GM21619 (cell line): ENCODE data around the gene STK32B.

ENCODE experiments used
- ATAC-seq: cut with Tn5 transposase; IDR thresholded peaks from one replicate; pipeline ENCODE4 v1.9.1; 2021; ENCODE audit not compliant: unreplicated experiment

Gene STK32B

DNA sequence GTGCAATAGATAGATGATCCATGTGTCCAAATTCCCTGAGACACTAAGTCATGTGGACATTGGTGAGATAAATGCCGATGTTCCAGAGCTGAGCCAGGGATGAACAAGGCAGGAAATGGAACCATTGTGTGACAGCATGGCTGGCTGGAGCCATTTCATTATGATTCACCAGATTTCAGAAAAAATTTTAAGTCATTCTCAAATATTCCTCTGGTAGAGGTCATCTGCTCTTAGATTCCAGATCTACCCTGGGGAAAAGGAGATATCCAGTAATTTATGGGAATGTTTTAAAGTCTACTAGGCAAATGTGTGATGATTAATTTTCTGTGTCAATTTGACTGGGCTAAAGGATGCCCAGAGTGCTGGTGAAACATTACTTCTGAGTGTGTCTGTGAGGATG is 287.3 kb downstream of the STK32B start:
- no peak for ATAC-seq

DNA sequence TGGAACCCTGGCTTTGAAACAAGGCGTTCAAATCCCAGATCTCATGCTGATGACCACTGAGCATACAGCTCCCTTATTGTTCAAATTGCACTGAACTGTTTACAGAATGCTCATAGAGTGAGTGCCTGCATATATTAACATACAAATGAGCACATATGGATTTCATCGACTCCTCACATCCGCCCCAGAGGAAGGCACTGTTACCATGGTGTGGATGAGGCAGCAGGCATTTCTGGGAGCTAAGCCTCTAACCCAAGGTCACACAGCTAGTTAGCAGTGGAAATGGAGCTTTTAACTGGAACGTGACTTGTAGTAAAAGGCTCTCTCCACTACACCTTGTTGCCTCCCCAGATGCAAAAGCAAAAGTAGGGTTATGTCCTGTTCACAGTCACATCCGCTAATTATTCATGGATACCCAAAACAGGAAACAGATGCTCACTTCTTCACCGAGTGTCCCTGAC is 289.7 kb downstream of the STK32B start:
- no peak for ATAC-seq

DNA sequence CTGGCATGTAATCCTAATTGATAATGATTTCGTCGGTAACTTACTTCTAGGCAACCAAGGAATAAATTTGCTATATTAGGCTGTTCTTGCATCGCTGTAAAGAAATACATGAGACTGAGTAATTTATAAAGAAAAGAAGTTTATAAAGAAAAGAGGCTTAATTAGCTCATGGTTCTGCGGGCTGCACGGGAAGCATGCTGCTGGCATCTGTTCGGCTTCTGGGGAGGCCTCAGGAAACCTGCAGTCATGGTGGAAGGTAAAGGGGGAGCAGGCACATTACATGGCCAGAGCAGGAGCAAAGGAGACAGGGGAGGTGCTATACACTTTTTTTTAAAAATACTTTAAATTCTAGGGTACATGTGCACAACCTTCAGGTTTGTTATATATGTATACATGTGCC is 290.2 kb downstream of the STK32B start:
- no peak for ATAC-seq

DNA sequence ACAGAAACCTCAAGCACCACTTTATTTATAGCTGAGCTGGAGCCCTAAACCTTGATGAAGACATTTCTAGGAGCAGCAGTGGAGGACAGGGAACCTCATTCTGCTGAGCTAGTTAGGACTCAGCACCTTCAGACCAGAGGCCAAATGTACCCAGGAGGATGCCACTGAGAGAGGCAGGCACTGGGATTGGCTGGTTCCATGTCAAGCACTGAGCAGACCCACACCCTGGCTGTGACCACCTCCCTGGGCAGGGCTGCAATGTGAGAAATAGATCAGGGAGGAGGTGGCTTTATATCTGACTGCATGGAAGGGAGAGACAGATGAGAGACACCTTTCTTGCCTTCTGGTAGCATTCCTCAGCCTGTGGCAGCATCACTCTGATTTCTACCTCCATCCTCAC is 304.6 kb downstream of the STK32B start:
- no peak for ATAC-seq

DNA sequence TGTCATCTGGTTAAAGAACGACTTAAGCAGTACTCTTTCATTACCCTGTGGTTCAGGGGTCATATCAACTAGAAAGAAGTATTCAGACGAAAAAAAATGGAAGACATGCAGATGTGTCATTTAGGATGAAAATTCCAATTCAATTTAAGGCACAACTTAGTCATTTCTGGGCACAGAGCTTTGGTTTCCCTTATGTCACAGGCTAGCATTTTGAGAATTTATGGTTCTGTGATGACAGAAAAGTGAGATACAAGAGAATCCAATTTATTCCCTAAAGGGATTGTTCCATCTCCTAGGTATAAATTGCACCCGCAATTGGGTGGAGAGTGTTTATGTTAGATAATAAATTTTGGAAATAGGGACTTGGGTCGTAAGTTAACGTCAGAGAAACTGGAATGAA is 306.6 kb downstream of the STK32B start:
- ATAC-seq, result no peak

DNA sequence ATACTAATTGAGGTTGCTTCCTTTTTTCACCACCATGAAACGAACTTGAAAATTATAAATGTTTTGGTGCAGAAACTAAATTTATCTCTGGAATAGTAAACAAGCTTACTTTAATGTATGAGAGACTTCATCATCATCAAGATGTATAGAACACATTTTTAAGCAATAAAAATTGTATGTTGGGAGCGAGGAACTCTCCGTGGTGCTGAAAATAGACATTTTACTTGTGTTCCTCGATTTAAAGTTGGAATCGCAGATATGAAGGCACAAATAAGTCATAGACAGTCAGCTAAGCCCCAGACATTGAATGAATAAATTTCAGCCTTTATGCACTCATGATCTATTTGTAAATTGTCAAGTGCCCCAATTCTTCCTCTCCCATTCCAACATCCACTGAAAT is 310.7 kb downstream of the STK32B start:
- ATAC-seq, result no peak

DNA sequence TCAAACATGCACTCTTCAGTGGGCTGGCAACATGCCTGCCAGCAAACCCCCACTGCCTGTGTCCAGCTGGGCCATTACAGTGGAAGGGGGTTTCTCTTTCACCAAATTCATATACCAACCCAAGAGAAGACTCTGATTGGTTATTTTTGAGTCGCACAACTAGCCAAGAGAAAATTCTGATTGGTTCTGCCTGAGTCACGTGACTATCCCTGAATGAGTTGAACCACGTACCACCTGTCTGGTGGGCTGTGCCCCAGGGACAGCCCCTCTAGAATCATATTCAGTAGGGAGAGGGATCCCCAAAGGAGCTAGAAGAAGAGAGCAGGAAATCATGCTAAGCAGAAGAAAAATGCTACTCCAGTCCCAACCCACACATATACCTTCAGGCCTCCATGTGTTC is 313.1 kb downstream of the STK32B start:
- no peak for ATAC-seq

DNA sequence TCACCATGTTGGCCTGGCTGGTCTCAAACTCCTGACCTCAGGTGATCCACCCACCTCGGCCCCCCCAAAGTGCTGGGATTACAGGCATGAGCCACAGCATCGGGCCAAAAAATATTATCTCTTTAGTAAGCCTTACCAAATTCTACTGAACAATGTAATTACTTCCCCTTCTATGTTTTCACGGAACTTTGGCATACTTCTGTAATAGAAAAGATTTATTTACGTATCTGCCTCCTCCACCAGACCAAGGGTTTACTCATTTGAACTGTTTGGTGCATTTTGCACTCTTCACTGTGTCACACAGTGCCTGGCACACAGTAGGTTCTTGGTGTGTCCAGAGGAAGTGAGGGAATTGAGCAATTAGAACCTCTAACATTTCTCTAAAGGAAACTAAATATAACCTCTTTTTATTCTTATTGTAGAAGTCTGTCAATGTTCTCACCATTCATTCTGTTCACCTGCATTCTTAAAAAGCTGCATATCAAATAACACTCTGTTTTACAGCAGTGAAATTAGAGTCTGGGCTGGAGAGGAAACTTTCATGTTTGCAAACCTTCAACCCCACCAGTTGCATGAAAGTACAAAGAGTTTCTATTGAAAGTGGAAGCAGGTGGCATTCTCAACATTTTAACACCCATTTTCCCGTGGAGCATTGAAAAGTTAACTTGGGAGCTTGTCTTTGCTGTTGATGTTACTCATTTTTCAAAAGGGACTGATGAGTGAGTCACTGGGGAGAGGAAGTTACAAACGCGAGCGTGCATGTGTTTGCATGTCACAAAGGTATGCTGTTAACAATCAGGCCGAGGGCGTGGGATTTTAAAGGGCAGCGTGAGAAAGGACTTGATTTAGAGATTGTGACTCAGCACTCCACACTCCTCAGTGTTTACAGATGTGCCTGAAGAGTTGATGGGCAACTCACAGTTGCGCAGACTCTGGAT is 314.1 kb downstream of the STK32B start:
- ATAC-seq, result no peak

DNA sequence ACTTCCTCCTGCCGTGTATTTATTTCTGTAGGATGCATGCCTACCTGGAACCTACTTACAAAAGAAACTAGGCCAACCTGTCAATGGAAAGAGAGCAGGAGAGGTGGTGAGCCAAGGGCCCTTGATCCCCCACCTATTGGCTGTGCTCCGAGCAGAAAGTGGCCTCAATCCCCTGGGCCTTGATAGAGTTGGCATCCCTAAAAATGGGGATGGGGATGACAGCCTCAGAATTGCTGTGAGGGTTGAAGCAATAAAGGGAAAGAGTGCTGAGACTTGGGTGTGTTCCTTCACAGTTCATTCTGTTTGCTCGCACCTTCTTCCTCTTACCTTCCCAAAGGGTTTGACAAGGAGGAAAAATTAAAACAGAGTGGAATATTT is 314.7 kb downstream of the STK32B start:
- no peak for ATAC-seq

DNA sequence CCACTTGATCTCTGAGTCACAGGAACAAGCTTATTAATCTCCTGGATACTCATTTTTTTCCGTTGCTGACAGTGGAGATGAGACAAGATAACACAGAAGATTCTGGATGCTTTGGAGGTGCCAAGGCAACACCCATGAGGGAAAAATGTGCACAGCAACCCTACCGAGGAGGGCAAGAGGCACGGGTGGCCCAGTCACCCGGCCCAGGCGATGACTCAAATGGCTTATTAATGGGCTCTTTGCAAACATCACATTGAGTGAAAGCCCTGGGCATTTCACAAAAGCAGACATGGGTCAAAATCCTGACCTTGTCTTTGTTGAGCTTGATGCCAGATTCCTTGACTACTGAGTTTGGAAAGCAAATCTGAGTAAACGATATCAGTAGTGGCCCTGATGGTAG is 315.1 kb downstream of the STK32B start:
- no peak for ATAC-seq

DNA sequence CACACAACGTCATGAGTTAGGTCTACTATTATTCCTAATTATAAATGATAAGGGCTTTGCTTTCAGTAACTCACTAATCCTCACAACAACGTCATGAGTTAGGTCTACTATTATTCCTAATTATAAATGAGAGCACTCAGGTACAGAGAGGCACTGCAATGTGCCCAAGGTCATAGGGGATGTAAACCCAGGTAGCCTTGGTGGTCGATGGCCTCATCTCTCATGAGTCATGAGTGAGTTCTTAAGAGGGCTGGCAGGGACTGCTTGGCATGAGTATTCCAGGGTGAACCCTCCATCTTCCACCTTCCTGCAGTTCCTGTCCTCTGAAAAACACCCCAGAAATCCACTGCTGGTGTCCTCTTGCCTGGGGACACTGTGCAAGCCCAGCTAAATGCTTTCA is 317.1 kb downstream of the STK32B start:
- ATAC-seq, result no peak

DNA sequence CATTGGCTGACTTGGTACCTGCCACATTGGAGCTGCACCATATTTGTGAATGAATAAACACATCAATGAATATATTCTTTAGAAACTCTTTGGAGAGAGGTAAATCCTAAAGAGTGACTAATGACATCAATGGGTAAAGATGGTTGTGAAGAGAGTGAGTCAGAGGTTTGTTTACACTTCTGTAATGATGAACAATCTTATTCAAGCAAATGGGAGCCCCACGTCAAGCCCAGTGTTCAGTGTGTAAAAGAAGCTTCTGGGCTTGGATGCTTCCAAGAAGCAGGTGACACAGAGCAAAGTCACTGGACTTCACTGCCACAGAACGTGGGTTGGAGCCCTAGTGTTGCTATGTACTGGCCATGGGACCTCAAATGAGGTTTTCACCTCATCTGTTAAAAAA is 319.0 kb downstream of the STK32B start:
- ATAC-seq, result no peak

DNA sequence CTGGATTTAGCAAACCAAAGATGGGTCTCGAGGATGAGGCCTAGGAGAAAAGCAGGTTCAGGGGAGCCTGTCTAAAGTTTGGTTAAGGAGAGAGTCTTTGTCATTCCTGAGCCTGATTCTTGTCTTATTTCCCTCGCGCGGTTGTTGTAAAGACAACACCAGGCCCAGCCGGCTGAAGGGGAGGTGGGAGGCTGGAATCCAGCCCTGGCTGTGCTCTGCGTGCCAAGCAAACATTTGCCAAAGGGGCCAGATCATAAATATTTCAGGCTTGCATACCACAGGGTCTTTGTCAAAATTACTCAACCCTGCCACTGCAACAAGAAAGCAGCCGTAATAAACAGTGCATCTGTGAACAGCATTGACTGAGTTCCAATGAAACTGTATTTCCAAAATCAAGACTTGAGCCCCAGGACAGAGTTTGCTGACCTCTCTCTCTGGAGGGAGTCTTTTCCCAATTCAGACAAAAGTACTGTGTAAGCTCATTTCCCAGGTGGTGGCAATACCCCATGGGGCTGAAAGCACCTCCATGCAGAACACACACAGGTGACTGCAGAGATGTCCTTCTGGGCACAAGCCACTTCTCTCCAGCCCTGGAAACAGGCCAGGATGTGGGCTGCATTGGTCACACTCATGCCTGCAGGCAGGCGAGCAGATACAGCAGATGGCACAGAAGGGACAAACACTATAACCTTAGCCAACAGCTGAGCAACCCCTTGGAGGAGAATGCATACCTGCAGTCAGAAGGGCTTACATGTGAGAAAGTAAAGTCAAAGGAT is 320.3 kb downstream of the STK32B start:
- ATAC-seq, result no peak

DNA sequence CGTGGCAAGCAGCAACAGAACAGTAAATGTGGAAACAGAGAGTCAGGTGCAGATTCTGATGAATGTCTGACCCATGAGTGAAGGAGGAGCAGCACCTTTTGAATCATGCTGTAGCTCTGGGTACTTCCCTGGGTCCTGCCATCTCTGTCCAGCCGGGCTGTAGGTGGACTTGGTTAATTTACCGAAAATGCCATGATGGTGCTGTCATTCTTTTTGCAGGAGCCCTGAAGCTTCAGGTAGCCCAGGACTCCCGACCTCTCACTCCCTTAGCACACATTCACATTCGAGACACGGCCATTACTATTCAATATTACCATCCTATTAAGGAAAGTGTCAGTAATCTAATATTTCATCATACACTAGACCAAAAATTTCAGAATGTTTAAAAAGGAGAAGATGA is 320.9 kb downstream of the STK32B start:
- ATAC-seq, result no peak

DNA sequence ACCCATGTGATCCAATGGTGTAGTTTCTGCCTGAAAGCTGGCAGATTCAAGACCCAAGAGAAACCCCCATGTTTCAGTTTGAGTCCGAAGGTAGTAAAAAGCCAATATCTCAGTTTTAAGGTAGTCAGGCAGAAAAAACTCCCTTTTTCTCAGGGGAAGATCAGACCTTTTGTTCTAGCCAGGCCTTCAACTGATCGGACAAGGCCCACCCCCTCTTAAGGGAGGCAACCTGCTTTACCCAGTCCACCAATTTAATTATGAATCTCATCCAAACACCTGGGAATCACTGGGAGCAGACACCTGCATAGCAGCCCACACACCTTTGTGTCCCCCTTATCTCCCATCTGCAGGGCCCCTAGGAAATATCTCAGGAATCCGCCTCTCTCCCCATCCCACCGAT is 322.0 kb downstream of the STK32B start:
- no peak for ATAC-seq

DNA sequence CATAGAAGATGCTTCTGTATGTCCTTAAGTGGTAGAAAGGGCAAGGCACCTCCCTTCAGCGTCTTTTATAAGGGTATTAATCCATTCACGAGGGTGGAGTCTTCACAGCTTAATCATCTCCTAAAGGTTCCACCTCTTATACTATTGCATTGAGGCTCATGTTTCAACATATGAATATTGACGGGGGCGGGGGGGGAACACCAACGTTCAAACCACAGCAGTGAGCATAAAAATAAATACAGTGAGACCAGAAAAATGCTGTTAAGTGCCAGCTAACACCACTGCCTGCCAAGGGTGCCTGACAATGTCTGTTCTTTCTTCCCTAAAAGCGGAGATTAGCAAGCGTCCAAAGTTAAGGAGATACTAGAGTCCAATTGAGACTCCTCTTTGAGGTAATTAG is 323.3 kb downstream of the STK32B start:
- no peak for ATAC-seq

DNA sequence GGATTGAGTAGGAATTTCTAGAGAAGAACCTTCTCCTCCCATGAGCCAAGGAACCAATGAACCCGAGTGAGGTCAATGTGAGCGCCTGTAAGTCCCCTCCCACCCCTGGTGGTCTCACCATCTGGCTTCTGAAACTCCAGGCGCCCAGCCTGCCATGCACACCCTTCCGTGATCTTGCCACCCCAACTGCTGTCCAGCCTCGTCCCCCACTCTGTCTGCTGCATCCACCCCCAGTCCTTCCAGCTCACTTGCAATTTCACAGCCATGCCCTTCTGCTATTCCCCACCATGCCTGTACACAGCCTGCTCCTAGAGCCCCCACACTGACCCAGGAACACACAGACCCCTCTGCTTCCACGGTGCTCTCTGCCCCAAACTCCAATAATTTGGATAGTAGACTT is 323.7 kb downstream of the STK32B start:
- no peak for ATAC-seq

DNA sequence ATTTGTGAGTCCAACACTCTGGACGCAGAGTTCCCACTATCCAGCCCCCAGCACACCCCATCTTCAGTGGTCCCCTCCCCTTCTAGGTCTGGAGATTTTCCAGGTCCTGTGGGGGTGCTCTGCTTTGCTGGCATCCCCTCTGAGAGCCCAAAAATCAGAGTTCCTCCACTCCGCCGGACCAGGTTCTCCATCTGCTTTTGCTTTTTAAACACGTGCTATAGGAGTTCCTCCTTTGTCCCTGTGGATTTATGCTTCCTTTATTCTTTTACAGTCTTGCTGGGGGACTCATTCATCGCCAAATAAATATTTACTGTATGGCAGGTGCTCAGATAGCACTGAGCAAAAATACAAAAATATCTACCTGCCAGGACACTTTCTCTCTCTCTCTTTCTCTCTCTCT is 324.7 kb downstream of the STK32B start:
- no peak for ATAC-seq

DNA sequence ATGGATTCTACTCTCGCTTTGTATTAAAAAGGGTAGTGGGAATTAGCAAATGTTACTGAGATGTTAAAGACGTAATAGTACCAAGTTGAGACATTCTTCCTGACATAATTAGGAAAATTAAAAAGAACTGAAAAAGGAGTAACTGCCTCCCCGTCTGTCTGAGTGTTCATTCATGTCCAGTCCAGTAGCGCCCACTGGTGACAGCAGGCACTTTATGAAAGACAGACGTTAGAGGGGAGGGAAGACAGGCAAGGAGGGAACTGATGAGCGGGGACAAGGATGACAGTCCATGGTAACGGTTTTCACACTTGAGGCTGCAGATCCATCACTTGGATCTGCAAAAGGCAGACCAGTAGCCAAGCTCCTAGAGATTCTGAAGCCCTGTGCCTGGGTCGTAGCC is 326.7 kb downstream of the STK32B start:
- ATAC-seq, result no peak

DNA sequence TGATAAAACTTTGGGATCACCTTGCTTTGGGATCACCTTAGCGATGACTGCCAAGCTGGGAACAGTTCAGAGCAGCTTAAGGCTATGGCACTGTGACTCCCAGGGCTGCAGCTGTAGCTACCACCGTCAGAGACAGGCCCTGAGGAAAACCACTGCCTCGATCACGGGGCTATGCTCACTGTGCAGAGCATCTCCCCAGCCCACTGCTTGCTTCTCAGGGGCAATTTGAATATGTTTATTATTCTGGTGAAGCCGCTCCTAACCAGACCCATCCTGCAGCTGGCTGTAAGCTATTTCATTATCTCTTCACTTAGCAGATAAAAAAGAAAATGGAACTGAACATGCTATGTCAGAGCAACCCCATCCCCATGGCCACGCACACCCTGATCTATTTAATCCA is 328.6 kb downstream of the STK32B start:
- ATAC-seq, result no peak

DNA sequence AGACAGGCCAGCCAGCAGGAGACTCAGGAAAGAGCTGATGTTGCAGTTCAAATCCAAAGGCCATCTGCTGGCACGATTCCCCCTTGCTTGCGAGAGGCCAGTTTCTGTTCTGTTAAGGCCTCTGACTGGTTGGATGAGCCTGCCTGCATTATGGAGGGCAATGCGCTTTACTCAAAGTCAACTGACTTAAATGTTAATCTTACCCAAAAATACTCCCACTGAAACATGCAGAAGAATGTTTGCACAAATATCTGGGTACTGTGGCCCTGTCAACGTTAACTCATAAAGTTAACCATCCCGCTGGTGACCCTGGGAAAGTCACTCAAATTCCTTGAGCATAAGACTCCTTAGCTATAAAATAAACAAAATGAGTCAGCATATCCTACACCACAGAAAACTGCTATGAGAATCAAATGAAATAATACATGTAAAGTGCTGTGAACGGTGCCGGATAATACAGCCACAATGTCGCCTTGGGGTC is 330.7 kb downstream of the STK32B start:
- no peak for ATAC-seq
